Right lobe of liver (tissue), 6 donors: Measurements from ENCODE around the gene BICDL2. TPM values are rescaled to one million over a fixed set of nuclear protein-coding genes. Genes with fewer than 3 reads are reported as not detected.
"Not testable (repeated sequence)": the region's sequence is repeated elsewhere in the genome, so short reads cannot be mapped to it uniquely, and the experiment has no call there.

Experiments used
- ATAC-seq, 4 donors: fragments of 200-7000 bp; cut with Tn5 transposase; one replicate each; pipeline ENCODE4 v1.9.1; 2020; ENCODE audit warnings: mild to moderate bottlenecking in 4 of 4, moderate library complexity in 4 of 4
- DNase-seq, 3 donors: peaks; one replicate each; pipeline ENCODE4 v3.0.0-alpha.2; 2020
- H3K27ac ChIP-seq, 3 donors: fragments of 200-600 bp; one replicate each; pipeline ENCODE4 v1.8.0; 2022
- H3K27me3 ChIP-seq, 2 donors: fragments of 200-600 bp; one replicate each; pipeline ENCODE4 v1.8.0; 2022
- H3K36me3 ChIP-seq, 4 donors: fragments of 200-600 bp; sonication (generic) in 1 of 4; one replicate each; pipeline versions ENCODE4 v1.5.1 to v1.8.0; 2017 to 2022; ENCODE audit warnings: control low read depth in 1 of 4
- H3K4me1 ChIP-seq, 4 donors: fragments of 200-600 bp; sonication (generic) in 1 of 4; one replicate each; pipeline versions ENCODE4 v1.5.1 to v1.8.0; 2017 to 2022; ENCODE audit warnings: control low read depth in 1 of 4
- H3K4me3 ChIP-seq, 3 donors: fragments of 200-600 bp; one replicate each; pipeline ENCODE4 v1.8.0; 2022
- H3K9me3 ChIP-seq, 4 donors: fragments of 200-600 bp; sonication (generic) in 1 of 4; one replicate each; pipeline versions ENCODE4 v1.5.1 to v1.8.0; 2017 to 2022; ENCODE audit warnings: control low read depth in 1 of 4
- POLR2A ChIP-seq: fragments of 450-650 bp; IDR thresholded peaks from one replicate; pipeline ENCODE4 v1.6.1; 2017; ENCODE audit warnings: antibody characterized with exemption, mild to moderate bottlenecking
- WGBS: methylation state at CpG from one replicate; pipeline ENCODE4 v1.1.6; 2018; ENCODE audit warnings: low coverage, low lambda C conversion rate; ENCODE audit not compliant: insufficient coverage; ENCODE audit errors: missing lambda C conversion rate; 5-methylcytosine and 5-hydroxymethylcytosine counted together
- intact Hi-C, 2 donors: fragments of 100-400 bp; cut with DNase I; formaldehyde crosslinking; loops; one replicate each; pipeline versions ENCODE4 v1.11.2 to v1.14.1; 2022
- total RNA-seq, 6 experiments: library from RNA; depleted of rRNA in 2 of 6; stranded (reverse); fragments of >200 nt in 2 of 6; fragmentation: NEBNext Ultra II Directional in 3 of 6; extraction: Animal tissue kit (Norgen Biotek cat#: 25700) in 3 of 6; gene quantifications; one replicate each; pipeline versions ENCODE4 v1.1.0 to v1.2.4, GENCODE V29; 2016 to 2023
- TF ChIP-seq, protein P1 (sequence below), 4 donors: fragments of 200-600 bp in 3 of 4; fragments of 450-650 bp in 1 of 4; IDR thresholded peaks; one replicate each; pipeline versions ENCODE4 v1.5.1 to v1.8.0; 2016 to 2022; ENCODE audit warnings: antibody characterized with exemption in 4 of 4, mild to moderate bottlenecking in 2 of 4
- donor health status: DM: no; HTN: yes; CAD: no.
- donor health status: DM: no; HTN: no; CAD: no.
- donor health status: DM: no; HTN: no; CAD: no.
- donor health status: DM: no; HTN: yes; CAD: no.
- donor health status: DM: no; HTN: yes; CAD: no.

The BICDL2 gene
- total RNA-seq, 6 experiments from 2014 or later: 0.11 to 0.58 (median 0.48) TPM; not detected in 1

DNA sequence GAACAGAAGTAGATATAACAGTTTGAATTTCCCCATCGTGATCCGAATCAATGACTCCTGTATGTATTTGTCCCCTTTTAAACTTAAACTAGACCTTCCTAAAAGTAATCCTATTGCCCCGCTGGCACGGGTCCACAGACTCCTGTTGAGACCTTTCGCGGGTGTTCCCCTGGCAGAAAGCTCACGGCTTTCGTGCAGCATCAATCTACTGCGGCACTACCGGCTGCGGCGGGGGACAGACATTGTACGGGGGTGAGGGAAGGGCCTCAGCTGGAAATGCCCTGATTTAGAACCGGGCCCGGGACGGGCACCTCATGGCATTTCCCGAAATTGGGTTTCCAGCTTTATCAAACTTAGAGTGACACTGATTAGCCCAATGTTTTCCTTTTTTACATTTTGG lies 43.3 kb upstream of the BICDL2 start:
- 83% methylated on average over 16 of the region's 17 CpGs for WGBS
- Histone ChIP-seq H3K36me3 (no peaks in the 10 kb centered on the region), H3K27ac (no peak overlapping the region), H3K4me1 (no peaks in the 10 kb centered on the region), H3K4me3 (no peak overlapping the region), H3K9me3 (no peaks in the 10 kb centered on the region), H3K27me3 (no peaks in the 10 kb centered on the region)
- intact Hi-C loops: no loop called here
- ATAC-seq: no peak
- peak in 1 of 3 donors; percentile 37 for DNase-seq
- TF ChIP-seq, protein P1, sequence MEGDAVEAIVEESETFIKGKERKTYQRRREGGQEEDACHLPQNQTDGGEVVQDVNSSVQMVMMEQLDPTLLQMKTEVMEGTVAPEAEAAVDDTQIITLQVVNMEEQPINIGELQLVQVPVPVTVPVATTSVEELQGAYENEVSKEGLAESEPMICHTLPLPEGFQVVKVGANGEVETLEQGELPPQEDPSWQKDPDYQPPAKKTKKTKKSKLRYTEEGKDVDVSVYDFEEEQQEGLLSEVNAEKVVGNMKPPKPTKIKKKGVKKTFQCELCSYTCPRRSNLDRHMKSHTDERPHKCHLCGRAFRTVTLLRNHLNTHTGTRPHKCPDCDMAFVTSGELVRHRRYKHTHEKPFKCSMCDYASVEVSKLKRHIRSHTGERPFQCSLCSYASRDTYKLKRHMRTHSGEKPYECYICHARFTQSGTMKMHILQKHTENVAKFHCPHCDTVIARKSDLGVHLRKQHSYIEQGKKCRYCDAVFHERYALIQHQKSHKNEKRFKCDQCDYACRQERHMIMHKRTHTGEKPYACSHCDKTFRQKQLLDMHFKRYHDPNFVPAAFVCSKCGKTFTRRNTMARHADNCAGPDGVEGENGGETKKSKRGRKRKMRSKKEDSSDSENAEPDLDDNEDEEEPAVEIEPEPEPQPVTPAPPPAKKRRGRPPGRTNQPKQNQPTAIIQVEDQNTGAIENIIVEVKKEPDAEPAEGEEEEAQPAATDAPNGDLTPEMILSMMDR (IDR thresholded peaks at IDR 0.05): no peak
- no peak for TF ChIP-seq POLR2A

DNA sequence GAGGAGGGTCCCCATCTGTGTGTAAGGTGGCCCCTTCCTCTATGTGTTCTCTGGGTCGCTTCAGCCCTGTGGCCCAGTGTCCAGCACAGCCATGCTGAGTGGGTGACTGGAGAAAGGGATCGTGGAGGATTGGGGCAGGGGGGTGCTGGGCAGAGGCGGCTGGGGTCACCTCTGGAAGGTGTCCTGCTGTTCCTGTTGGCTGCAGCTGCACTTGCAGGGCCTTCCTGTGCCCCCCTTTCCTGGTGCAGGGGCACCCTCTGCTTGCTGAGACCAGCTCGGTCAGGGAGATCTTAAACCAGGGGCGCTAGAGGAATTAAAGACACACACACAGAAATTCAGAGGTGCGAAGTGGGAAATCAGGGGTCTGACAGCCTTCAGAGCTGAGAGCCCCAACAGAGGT lies 39.8 kb upstream of the BICDL2 start:
- H3K27me3 ChIP-seq: no peaks in the 10 kb centered on the region
- TF ChIP-seq, protein P1 (IDR thresholded peaks at IDR 0.05): no peak
- WGBS: 61% methylated on average over 4 of the region's 6 CpGs
- no peaks in the 10 kb centered on the region for H3K36me3 ChIP-seq
- intact Hi-C loops: no loop called here
- ATAC-seq: no peak
- H3K27ac ChIP-seq: no peak overlapping the region
- H3K4me3 ChIP-seq: no peak overlapping the region
- DNase-seq: peak in 1 of 3 donors; percentile 35
- no peaks in the 10 kb centered on the region for H3K9me3 ChIP-seq
- no peaks in the 10 kb centered on the region for H3K4me1 ChIP-seq

DNA sequence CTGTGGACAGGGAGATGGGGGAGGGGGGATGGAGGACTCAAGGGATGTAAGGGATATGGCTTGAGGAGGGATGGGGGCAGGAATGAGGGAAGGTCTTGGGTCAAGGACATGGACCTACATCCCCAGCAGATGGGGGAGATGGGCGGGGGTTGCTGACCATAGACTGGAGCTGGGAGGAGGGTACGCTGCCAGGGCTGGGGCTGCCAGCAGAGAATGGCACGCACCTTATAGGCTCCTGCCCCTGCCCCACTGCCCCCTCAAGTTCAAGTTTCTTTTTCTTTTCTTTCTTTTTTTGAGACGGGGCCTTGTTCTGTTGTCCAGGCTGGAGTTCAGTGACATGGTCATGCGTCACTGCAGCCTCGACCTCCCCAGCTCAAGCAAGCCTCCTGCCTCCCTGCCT lies 39.2 kb upstream of the BICDL2 start:
- H3K36me3 ChIP-seq, H3K27ac ChIP-seq, H3K4me3 ChIP-seq, H3K9me3 ChIP-seq, ATAC-seq, H3K4me1 ChIP-seq, intact Hi-C loops, H3K27me3 ChIP-seq: not testable (repeated sequence)
- DNase-seq: peak in 1 of 3 donors; percentile 39
- WGBS: 59% methylated on average over 4 of the region's 6 CpGs

DNA sequence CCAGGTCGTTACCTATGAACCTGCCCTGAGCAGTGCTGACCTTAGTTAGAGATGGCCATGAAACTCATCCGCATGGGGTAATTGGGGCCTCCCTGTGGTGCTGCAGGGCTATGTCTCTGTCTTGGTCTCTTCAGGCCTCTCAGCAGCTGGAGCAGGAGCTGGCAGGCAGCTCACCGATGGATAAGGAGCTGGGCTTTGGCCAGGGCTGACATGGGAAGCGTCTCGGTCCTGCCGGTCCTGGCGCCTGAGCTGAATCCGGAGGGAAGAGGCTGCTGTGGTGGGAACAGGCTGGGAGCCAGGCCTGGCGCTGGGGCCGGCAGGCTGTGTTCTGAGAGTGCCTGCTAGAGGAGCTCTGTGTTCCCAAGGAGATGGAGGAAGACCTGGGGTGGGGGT lies 38.8 kb upstream of the BICDL2 start:
- no peaks in the 10 kb centered on the region for H3K36me3 ChIP-seq
- no peaks in the 10 kb centered on the region for H3K4me1 ChIP-seq
- H3K27ac ChIP-seq: peak overlapping the region in 2 of 3 donors; percentile 10 to 24
- WGBS: 28% methylated on average over 8 of the region's 10 CpGs
- H3K4me3 ChIP-seq: no peak overlapping the region
- intact Hi-C loops: no loop called here
- peak in 3 of 4 donors; percentile 14 to 63 (median 23) for ATAC-seq
- TF ChIP-seq, protein P1 (IDR thresholded peaks at IDR 0.05): no peak
- no peak for TF ChIP-seq POLR2A
- H3K9me3 ChIP-seq: no peaks in the 10 kb centered on the region
- DNase-seq: peak in 1 of 3 donors; percentile 46
- H3K27me3 ChIP-seq: no peaks in the 10 kb centered on the region

DNA sequence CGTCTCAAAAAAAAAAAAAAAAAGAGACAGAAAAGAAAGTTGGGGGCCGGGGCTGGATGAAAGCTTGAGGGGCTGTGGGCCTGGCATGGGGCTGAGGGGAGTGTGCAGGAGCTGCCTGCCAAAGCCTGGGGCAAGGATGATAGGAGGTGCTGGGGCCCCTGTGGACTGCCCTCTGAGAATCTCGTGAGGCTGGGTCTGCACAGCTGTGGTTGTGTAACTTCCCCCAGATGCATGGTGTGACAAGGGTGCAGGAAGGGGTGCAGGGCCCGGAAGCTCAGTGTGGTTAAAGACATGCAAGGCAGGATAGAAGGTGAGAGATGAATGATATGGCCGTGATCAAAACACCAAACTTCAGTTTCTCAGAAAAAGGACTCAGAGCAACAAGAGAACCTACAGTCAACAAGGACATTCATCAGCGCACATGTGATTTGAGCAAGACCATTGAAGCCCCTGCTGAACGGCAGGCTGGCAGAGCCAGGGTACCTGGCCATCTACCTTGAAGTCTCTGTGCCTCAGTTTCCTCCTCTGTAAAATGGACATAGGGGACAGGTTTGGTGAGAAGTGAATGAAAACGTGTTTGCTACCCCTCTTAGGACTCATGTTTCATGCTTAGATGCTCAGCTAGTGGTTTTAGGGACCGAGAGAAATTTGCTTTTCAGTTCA lies 38.2 kb upstream of the BICDL2 start:
- H3K27me3 ChIP-seq: no peaks in the 10 kb centered on the region
- 33% methylated on average over 9 of the region's 9 CpGs for WGBS
- intact Hi-C loops: no loop called here
- no peak overlapping the region for H3K4me3 ChIP-seq
- DNase-seq (no peak), ATAC-seq (peak; percentile 12 to 73 (median 58))
- no peaks in the 10 kb centered on the region for H3K36me3 ChIP-seq
- TF ChIP-seq POLR2A: no peak
- TF ChIP-seq, protein P1 (IDR thresholded peaks at IDR 0.05): no peak
- H3K9me3 ChIP-seq: no peaks in the 10 kb centered on the region
- H3K4me1 ChIP-seq: no peaks in the 10 kb centered on the region
- peak overlapping the region in 2 of 3 donors; percentile 10 to 24 for H3K27ac ChIP-seq
